AG04449 (cell line): ENCODE measurements around the gene MOCS1.

Experiments
- CTCF ChIA-PET: fragments of 350-600 bp; formaldehyde crosslinking; extraction: SDS; loops from one replicate; lab custom pipeline; 2021; ENCODE audit warnings: antibody characterized with exemption; lab: Yijun Ruan, JAX
- POLR2A ChIA-PET: fragments of 400-600, 350-600 bp; formaldehyde crosslinking; extraction: SDS; loops from one replicate; lab custom pipeline; 2020; ENCODE audit warnings: antibody characterized with exemption, inconsistent platforms; lab: Yijun Ruan, JAX
- DNase-seq: peaks from one replicate; pipeline ENCODE4 v3.0.0-alpha.2; 2010; ENCODE audit warnings: low read depth, low spot score
- H3K4me3 ChIP-seq: 2 replicates; pipeline ENCODE4 v1.5.1; 2011; ENCODE audit warnings: low read depth, mild to moderate bottlenecking, control low read depth, low read length
- TF ChIP-seq, protein P1 (sequence below): IDR thresholded peaks from one replicate; pipeline ENCODE4 v1.5.1; 2011; ENCODE audit warnings: mild to moderate bottlenecking, moderate library complexity, low read length, control low read depth, inconsistent platforms; ENCODE audit not compliant: insufficient read depth; ENCODE audit errors: missing control alignments

MOCS1 gene

DNA sequence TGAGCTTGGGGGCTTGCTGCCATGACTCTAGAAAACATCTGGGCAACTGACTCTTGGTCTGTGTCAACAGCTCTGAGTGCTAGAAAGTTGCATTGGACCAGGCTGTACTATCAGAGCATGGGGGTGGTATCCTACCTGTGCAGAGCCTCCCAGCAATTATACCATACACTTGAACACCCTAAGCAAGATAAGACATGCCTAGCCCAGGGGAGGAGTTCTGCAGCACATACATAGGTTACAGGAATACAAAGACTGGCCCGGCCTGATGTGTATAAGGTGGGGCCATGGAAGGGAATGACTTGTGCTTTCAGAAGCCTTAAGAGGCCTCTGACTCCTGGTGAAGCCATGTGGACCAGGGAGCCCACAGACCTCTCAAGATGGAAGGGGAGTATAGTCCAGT is 11.4 kb upstream of the MOCS1 start:
- no peak for DNase-seq
- ChIA-PET POLR2A (no interaction called here), CTCF (no interaction called here)
- H3K4me3 ChIP-seq, result no peak overlapping the region
- TF ChIP-seq, protein P1, sequence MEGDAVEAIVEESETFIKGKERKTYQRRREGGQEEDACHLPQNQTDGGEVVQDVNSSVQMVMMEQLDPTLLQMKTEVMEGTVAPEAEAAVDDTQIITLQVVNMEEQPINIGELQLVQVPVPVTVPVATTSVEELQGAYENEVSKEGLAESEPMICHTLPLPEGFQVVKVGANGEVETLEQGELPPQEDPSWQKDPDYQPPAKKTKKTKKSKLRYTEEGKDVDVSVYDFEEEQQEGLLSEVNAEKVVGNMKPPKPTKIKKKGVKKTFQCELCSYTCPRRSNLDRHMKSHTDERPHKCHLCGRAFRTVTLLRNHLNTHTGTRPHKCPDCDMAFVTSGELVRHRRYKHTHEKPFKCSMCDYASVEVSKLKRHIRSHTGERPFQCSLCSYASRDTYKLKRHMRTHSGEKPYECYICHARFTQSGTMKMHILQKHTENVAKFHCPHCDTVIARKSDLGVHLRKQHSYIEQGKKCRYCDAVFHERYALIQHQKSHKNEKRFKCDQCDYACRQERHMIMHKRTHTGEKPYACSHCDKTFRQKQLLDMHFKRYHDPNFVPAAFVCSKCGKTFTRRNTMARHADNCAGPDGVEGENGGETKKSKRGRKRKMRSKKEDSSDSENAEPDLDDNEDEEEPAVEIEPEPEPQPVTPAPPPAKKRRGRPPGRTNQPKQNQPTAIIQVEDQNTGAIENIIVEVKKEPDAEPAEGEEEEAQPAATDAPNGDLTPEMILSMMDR, result no peak

DNA sequence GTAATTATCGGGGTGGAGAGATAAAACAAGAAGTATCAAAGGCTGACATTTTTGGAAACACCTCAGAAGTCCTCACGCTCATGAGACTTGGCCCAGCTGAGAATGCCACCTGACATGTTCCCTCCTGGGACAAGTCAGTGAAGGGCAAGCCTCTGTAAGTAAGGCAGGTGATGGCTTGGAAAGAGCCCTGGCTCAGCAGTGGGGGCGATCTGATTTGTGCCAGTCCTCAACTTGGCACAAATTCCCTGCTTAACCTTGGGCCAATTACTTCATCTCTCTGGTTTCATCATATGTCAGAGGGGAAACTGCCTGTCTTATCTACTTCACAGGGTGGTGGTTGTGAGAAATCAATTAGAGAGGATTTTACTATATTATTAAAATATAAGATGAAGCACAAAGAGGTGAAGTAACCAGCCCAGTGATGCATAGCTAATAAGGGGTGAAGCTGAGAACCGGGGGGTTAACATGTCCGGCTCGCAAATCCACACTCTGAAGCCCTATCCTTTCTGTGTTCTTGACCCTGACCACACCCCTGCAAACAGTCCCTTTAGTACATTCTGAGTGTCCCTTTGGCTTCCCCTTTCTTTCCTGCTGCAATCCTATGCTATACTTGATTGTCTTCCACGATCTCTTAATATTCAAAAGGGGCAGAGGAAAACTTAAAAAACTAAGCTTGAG is 8.8 kb upstream of the MOCS1 start:
- no peak for DNase-seq
- CTCF ChIA-PET, result no interaction called here
- no peak overlapping the region for H3K4me3 ChIP-seq
- POLR2A ChIA-PET, result no interaction called here
- TF ChIP-seq, protein P1, result no peak

DNA sequence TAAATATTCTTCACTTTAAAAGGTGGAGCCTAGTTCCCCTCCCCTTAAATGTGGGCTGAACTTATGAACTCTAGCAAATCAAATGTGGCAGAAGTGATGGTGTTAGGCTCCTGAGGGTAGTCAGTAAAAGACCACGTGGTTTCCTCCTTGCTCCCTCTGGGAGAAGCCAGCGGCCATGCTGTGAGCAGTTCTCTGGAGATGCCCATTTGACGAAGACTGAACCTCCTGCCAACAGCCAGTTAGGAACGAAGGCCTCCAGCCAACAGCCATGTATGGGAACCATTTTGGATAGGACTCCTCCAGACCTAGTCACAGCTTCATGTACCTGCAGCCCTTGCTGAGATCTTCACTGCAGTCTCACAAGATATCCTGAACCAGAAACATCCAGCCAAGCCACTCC is 7.6 kb upstream of the MOCS1 start:
- TF ChIP-seq, protein P1, result no peak
- no peak overlapping the region for H3K4me3 ChIP-seq
- no peak for DNase-seq
- ChIA-PET CTCF (no interaction called here), POLR2A (no interaction called here)

DNA sequence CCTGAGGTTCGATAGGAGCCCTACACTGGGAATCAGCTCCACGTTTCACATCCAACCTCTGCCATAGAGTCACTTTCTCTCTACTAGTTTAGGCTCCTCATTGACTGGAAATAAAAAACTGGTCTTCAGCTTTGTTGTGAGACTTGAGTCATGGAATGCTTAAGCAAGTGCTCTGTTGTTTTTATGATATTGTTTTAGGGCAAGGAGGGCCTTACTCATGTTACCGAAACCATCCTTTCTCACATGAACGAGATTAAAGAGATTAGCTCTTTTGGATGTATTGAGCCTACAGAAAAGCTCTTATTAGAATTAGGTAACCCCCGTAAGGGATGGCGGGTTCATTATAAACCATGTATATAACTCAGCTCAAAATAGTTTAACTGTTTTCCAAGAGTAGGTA is 6.9 kb upstream of the MOCS1 start:
- TF ChIP-seq, protein P1, result no peak
- H3K4me3 ChIP-seq, result no peak overlapping the region

DNA sequence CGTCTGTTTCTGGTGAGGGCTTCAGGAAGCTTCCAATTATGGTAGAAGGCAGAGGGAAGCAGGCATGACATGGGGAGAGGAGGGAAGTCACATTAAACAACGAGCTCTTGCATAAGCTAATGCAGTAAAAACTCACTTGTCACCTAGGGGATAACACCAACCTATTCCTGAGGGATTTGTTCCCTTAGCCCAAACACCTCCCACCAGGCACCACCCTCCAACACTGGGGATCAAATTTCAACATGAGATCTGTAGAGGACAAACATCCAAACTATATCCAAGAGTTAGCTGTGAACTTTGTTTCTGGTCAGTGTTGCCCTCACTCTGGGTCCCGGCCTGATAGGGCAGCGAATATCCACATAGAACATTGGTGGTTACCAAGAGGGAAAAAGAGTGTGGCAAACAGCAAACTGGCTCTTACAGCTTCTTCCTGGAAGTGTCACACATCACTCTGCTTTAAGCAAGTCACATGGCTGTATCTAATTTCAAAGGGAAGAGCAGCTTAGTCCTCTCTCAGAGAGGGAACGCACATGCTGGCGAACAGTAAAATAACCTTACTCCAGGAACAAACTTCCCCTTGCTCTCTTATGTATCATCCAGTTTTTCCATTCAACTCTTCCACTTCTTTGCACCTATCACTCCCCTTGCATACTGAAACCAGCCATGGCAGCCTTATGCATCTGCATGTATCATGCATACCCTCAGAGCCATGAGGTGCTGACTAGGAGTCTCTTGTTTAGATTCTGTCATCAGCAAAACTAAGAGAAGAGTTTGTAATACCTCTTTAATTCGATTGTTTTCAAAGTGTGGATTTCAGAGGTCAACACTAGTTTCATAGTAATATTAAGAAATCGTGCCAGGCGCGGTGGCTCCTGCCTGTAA is 4.8 kb upstream of the MOCS1 start:
- TF ChIP-seq, protein P1, result no peak
- ChIA-PET CTCF (no interaction called here), POLR2A (no interaction called here)
- H3K4me3 ChIP-seq, result no peak overlapping the region
- no peak for DNase-seq

More for the DNA sequence above, 6.9 kb upstream of the MOCS1 start:
- DNase-seq, result no peak
- POLR2A ChIA-PET, result no interaction called here
- CTCF ChIA-PET, result interaction anchor here (1.6 kb wide), 1 partner anchor 593 kb away, joined by 4 read pairs; no protein-coding TSS in a partner anchor

DNA sequence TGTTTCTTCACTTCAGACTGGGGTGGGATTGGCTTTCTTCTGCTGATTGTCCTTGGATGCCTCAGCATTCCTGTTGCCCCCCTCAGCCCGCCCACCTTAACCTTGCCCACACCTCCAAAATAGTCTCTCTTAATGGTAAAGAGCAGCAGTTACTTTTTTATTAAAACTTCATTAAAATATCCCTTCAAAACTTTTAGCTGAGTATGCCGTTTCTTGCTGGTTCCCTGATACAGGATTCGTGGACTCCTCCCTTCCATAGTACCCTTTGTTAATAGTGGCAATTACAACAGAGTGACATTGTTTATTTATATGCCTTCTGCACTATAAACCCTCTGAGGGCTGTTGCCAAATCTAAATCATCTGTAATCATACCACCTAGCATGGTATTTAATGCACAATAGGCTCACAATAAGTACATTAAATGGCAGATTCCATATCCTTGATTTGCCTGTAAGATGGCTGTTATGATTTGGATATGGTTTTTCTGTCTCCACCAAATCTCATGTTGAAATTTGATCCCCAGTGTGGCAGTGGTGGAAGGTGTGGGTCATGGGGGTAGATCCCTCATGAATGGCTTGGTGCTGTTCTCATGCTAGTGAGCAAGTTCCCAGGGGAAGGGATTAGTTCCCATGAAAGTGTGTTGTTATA is 3.5 kb upstream of the MOCS1 start:
- ChIA-PET CTCF (no interaction called here), POLR2A (no interaction called here)
- no peak overlapping the region for H3K4me3 ChIP-seq
- TF ChIP-seq, protein P1, result no peak
- DNase-seq, result no peak
